Keratinocyte (primary cell): ENCODE measurements around the gene ARMH2. TPM values are rescaled to one million over a fixed set of nuclear protein-coding genes. Genes with fewer than 3 reads are reported as not detected.

Experiments used
- DNase-seq: peaks from one replicate; pipeline ENCODE4 v3.0.0-alpha.2; 2011; ENCODE audit warnings: low read depth, missing footprints, low spot score
- FAIRE-seq: peaks from 2 replicates; lab custom pipeline; 2011; peaks lifted over from hg19 to GRCh38; lab: Jason Lieb, UNC
- H2AFZ ChIP-seq: 2 replicates; pipeline ENCODE4 v1.6.0; 2012; ENCODE audit warnings: low read length, control low read depth, inconsistent platforms; ENCODE audit not compliant: control insufficient read depth
- H3K27ac ChIP-seq: 2 replicates; pipeline ENCODE4 v1.5.1; 2011; ENCODE audit warnings: low read length; ENCODE audit not compliant: control insufficient read depth, insufficient read depth
- H3K27me3 ChIP-seq: 3 replicates; pipeline ENCODE4 v1.6.0; 2011; ENCODE audit warnings: low read length; ENCODE audit not compliant: control insufficient read depth, insufficient read depth; ENCODE audit errors: extremely low read depth
- H3K36me3 ChIP-seq, 2 experiments: 2 replicates in 1 of 2; 3 replicates in 1 of 2; pipeline ENCODE4 v1.5.1; 2011; ENCODE audit warnings: low read length in 2 of 2, mild to moderate bottlenecking in 1 of 2; ENCODE audit not compliant: control insufficient read depth in 2 of 2, insufficient read depth in 2 of 2; ENCODE audit errors: extremely low read depth in 1 of 2
- H3K4me1 ChIP-seq: 3 replicates; pipeline ENCODE4 v1.5.1; 2011; ENCODE audit warnings: low read length; ENCODE audit not compliant: control insufficient read depth, insufficient read depth; ENCODE audit errors: extremely low read depth
- H3K4me2 ChIP-seq: 3 replicates; pipeline ENCODE4 v1.6.0; 2011; ENCODE audit warnings: low read depth, low read length; ENCODE audit not compliant: control insufficient read depth, insufficient read depth; ENCODE audit errors: extremely low read depth
- H3K4me3 ChIP-seq, 3 experiments: fragments of 200-600 bp in 1 of 3; sonication (generic) in 1 of 3; 2 replicates in 2 of 3; 3 replicates in 1 of 3; pipeline ENCODE4 v1.5.1; 2011 to 2016; ENCODE audit warnings: low read length in 3 of 3, mild to moderate bottlenecking in 3 of 3, control low read depth in 2 of 3, inconsistent platforms in 1 of 3, low read depth in 1 of 3, mixed read lengths in 1 of 3, mixed run types in 1 of 3, moderate library complexity in 1 of 3; ENCODE audit not compliant: control insufficient read depth in 2 of 3, insufficient read depth in 2 of 3; ENCODE audit errors: extremely low read depth in 1 of 3
- H3K79me2 ChIP-seq: 2 replicates; pipeline ENCODE4 v1.6.0; 2012; ENCODE audit warnings: low read length; ENCODE audit not compliant: control insufficient read depth, insufficient read depth
- H3K9ac ChIP-seq: 3 replicates; pipeline ENCODE4 v1.6.0; 2011; ENCODE audit warnings: low read length; ENCODE audit not compliant: control insufficient read depth, insufficient read depth; ENCODE audit errors: extremely low read depth
- H3K9me1 ChIP-seq: 3 replicates; pipeline ENCODE4 v1.6.0; 2011; ENCODE audit warnings: low read length; ENCODE audit not compliant: control insufficient read depth, insufficient read depth; ENCODE audit errors: extremely low read depth
- H3K9me3 ChIP-seq: 2 replicates; pipeline ENCODE4 v1.5.1; 2012; ENCODE audit warnings: low read depth, low read length; ENCODE audit not compliant: control insufficient read depth
- H4K20me1 ChIP-seq: 3 replicates; pipeline ENCODE4 v1.6.0; 2011; ENCODE audit warnings: low read length; ENCODE audit not compliant: control insufficient read depth, insufficient read depth; ENCODE audit errors: extremely low read depth
- CTCF ChIP-seq, 3 experiments: IDR thresholded peaks in 1 of 3; conservative IDR thresholded peaks in 1 of 3; optimal IDR thresholded peaks in 1 of 3; 2 replicates in 2 of 3; 3 replicates in 1 of 3; pipeline versions ENCODE3 to v1.5.1; 2011; ENCODE audit warnings: low read length in 3 of 3, mild to moderate bottlenecking in 3 of 3, moderate library complexity in 2 of 3, control low read depth in 1 of 3, inconsistent platforms in 1 of 3; ENCODE audit not compliant: insufficient read depth in 2 of 3; ENCODE audit errors: extremely low read depth in 1 of 3
- EZH2 ChIP-seq: IDR thresholded peaks from one replicate; pipeline ENCODE4 v1.6.1; 2012; ENCODE audit warnings: inconsistent platforms, mild to moderate bottlenecking, low read length, moderate library complexity
- dilution Hi-C: fragments of 300-500 bp; cut with MboI; formaldehyde crosslinking; loops from one replicate; pipeline ENCODE4 v1.7.0; 2020; ENCODE audit warnings: low sequenced_read_pairs; ENCODE audit not compliant: extremely low pct_ligation_motif_present
- polyA plus RNA-seq, 5 experiments: library from polyadenylated mRNA; depleted of rRNA in 3 of 5; stranded (reverse) in 3 of 5; stranded (forward) in 1 of 5; unstranded in 1 of 5; fragments of >200 nt; gene quantifications; 1 replicate in 1 of 5; 2 replicates in 3 of 5; 3 replicates in 1 of 5; pipeline versions ENCODE4 v1.2.1 to v1.2.3, GENCODE V29; 2011 to 2012; ENCODE audit warnings: missing spikeins in 2 of 5, low read depth in 1 of 5, low replicate concordance in 1 of 5

ARMH2 gene
- polyA plus RNA-seq, 1 donor (not counting 4 experiments of a cell fraction or from before 2014, with no cell fraction given) = not detected

DNA sequence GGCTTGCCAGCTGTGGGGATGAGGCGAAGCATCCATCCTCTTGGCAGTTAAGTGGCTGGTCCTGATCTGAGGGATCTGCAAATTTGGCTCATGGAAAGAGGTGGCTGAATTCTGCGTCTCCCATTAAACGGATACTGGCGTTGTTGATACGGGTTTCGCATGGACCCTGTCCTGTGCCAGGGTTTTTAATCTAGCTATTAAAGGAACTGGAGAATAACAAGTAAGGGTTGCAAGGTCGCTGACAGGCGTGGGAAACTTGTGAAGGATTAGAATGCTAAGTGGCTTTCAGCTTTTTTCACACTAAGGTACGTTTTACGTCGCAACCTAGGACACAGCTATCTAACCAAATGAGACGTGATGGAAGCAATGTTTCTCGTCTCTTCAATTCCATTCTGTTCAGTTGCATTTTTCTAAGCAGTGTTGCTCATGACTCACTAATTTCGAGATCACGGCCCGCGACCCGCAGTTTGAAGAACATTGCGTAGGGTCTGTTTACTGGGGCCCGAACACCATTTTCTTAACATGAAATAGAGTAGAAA is 23.1 kb downstream of the ARMH2 start:
- Histone ChIP-seq H3K9me1 (no peaks in the 10 kb centered on the region), H2AFZ (peak overlapping the region; percentile 96), H3K4me2 (peak overlapping the region; percentile 96), H3K4me1 (peaks cover 18% of the 10 kb centered on the region), H3K9me3 (no peaks in the 10 kb centered on the region), H3K79me2 (peaks cover 53% of the 10 kb centered on the region), H3K27me3 (no peaks in the 10 kb centered on the region), H4K20me1 (peaks cover 4% of the 10 kb centered on the region), H3K9ac (peak overlapping the region; percentile 96), H3K36me3 (peaks cover 0 to 6% of the 10 kb centered on the region in 2 experiments), H3K27ac (peak overlapping the region; percentile 93), H3K4me3 (peak overlapping the region; percentile 97 to 98 (median 98))
- DNase-seq (no peak), FAIRE-seq (no peak)
- no peak for TF ChIP-seq EZH2
- TF ChIP-seq CTCF (optimal IDR thresholded peaks at IDR 0.05 in 1 of 3, IDR thresholded peaks at IDR 0.05 in 1 of 3, conservative IDR thresholded peaks at IDR 0.05 in 1 of 3; ENCODE audit: extremely low read depth in 1 of 3, insufficient read depth in 2 of 3, low read length in 3 of 3) = no peak
- dilution Hi-C loops = no loop called here

GRCh38 chr6:24774696-24775519 is 23.8 kb downstream of the ARMH2 start, which contains the start of gene GMNN:
GMNN (plus strand) TSS chr6:24774937; CDS start chr6:24777247, 2,310 bp downstream.
- no peaks in the 10 kb centered on the region for H3K27me3 ChIP-seq
- FAIRE-seq = peak; percentile 55
- H3K27ac ChIP-seq = peak within 1 kb of the TSS; percentile 93
- peaks cover 18% of the 10 kb centered on the region for H3K4me1 ChIP-seq
- no peak for TF ChIP-seq CTCF (optimal IDR thresholded peaks at IDR 0.05 in 1 of 3, IDR thresholded peaks at IDR 0.05 in 1 of 3, conservative IDR thresholded peaks at IDR 0.05 in 1 of 3; ENCODE audit: extremely low read depth in 1 of 3, insufficient read depth in 2 of 3, low read length in 3 of 3)
- TF ChIP-seq EZH2 = no peak
- no peaks in the 10 kb centered on the region for H3K9me1 ChIP-seq
- no peaks in the 10 kb centered on the region for H3K36me3 ChIP-seq
- peaks cover 46% of the 10 kb centered on the region for H3K79me2 ChIP-seq
- H3K4me3 ChIP-seq = peak within 1 kb of the TSS; percentile 97 to 98 (median 98)
- peak within 1 kb of the TSS; percentile 100 for H2AFZ ChIP-seq
- peaks cover 4% of the 10 kb centered on the region for H4K20me1 ChIP-seq
- H3K9ac ChIP-seq = peak within 1 kb of the TSS; percentile 96
- H3K9me3 ChIP-seq = no peaks in the 10 kb centered on the region
- dilution Hi-C loops = no loop called here
- H3K4me2 ChIP-seq = peak within 1 kb of the TSS; percentile 96
- no peak for DNase-seq
